Brain microvascular endothelial cell (primary cell): ENCODE data around the gene PCBP2.

ENCODE experiments used
- DNase-seq: peaks from one replicate; pipeline ENCODE4 v3.0.0-alpha.2; 2020
- H3K27ac ChIP-seq: fragments of 250-450 bp; sonication (Bioruptor Pico); 2 replicates; pipeline ENCODE4 v1.5.1; 2020; ENCODE audit warnings: mild to moderate bottlenecking, moderate library complexity
- H3K27me3 ChIP-seq: fragments of 250-450 bp; sonication (Bioruptor Pico); replicated peaks from 2 replicates; pipeline ENCODE4 v1.5.1; 2020; ENCODE audit warnings: mild to moderate bottlenecking
- H3K36me3 ChIP-seq: fragments of 250-450 bp; sonication (Bioruptor Pico); replicated peaks from 2 replicates; pipeline ENCODE4 v1.5.1; 2020; ENCODE audit warnings: mild to moderate bottlenecking
- H3K4me3 ChIP-seq: 2 replicates; pipeline ENCODE4 v1.5.1; 2011; ENCODE audit warnings: low read depth, mild to moderate bottlenecking, control low read depth, low read length, moderate library complexity
- CTCF ChIP-seq: IDR thresholded peaks from 2 replicates; pipeline ENCODE4 v1.5.1; 2011; ENCODE audit warnings: low read depth, mild to moderate bottlenecking, moderate library complexity, low read length, control low read depth, inconsistent platforms; ENCODE audit errors: missing control alignments
- in situ Hi-C: cut with HindIII; loops from 2 replicates; pipeline ENCODE4 v1.10.0; 2017; ENCODE audit warnings: low sequenced_read_pairs, low pct_ligation_motif_present

PCBP2 gene

DNA sequence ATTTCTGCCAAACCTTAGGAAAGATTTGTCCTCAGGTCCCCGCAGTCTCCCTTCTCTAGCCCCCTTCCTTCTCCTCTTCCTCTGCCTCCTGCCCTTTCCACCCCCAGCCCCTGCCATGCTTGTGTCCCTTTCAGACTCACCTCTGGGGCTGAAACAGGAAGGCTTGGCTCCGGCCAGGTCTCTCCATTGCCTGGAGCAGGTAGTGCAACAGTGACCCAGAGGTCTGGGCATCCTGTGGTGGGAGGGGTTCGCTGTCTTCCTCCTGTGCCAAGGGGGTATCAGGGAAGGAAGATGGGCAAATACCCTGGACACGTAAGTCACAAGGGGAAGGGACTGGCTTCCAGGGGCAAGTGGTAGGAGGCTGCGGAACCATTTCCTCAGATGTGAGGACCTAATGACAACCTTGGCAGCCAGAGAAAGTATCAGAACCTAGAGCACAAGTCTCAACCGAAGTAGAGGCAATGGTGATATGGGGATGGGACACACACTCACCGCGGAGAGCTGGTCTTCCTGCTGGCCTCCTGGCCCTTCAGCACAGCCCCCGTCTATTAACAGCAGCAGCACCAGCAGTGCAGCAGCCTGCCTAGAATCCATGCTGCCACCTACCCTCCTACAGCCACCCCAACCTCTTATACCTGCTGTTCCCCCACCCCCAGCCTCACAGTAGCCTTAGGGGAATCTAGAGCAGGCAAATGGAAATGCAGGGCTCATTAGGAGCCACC, 55.1 kb downstream of the PCBP2 start, which contains the start of gene NPFF:
Gene NPFF (minus strand): TSS at position 604 of the 722 bp plus-strand sequence. CDS start 10 bp downstream, at position 594.
- TF ChIP-seq CTCF = no peak
- no peak for DNase-seq
- Histone ChIP-seq H3K27me3 (no peaks in the 10 kb centered on the region), H3K27ac (no peak within 1 kb of the TSS), H3K4me3 (no peak within 1 kb of the TSS), H3K36me3 (peaks cover 27% of the 10 kb centered on the region)
- in situ Hi-C loops = no loop called here

- TF ChIP-seq CTCF = no peak
- Histone ChIP-seq H3K4me3 (no peak overlapping the region), H3K36me3 (peaks cover 32% of the 10 kb centered on the region), H3K27me3 (no peaks in the 10 kb centered on the region), H3K27ac (no peak overlapping the region)
- in situ Hi-C loops = no loop called here
- DNase-seq = no peak
Observed at GRCh38 chr12:53507603-53507885, 55.6 kb downstream of the PCBP2 start.

GRCh38 chr12:53508534-53509170, 56.8 kb downstream of the PCBP2 start:
- Histone ChIP-seq H3K4me3 (no peak overlapping the region), H3K36me3 (peaks cover 41% of the 10 kb centered on the region)
- TF ChIP-seq CTCF = peak; percentile 96

GRCh38 chr12:53510181-53510812, 58.4 kb downstream of the PCBP2 start:
- TF ChIP-seq CTCF = no peak
- H3K4me3 ChIP-seq = no peak overlapping the region
- H3K36me3 ChIP-seq = peaks cover 57% of the 10 kb centered on the region
- DNase-seq = no peak
- in situ Hi-C loops = no loop called here
- H3K27me3 ChIP-seq = no peaks in the 10 kb centered on the region
- no peak overlapping the region for H3K27ac ChIP-seq

More at GRCh38 chr12:53508534-53509170, 56.8 kb downstream of the PCBP2 start:
- H3K27me3 ChIP-seq = no peaks in the 10 kb centered on the region
- in situ Hi-C loops = no loop called here
- no peak overlapping the region for H3K27ac ChIP-seq
- DNase-seq = peak; percentile 78

DNA sequence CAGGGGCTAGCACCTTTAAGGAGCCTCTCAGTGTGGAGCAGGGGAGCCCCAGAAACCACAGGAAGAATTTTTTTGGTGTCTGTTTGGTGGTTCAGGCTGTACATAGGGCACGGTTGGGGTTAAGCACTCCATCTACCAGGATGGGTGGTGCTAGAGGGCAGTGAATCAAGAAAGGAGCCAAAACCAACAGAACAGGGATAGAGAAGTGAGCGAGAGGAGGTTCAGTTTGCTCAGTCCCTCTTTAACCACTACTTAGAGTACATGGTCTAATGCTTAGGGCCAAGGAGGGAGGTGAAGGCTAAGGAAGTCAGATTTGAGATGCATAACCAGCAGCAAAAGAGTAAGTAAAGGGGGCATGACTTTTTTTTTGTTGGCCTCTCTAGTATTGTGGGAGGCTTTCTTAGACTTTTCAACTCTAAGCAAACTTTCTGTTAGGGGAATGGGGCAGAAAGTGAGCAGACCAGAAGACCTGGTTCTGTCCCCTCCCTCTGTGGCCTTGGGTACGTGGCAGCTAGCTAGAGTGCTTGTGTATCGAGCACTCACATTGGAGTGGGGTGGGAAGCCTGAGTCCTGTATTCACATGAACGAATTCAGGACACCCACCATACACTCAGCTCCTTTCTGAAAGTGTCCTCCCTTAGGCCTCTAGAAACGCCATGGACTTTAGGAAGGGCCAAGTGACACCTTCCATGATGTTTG, 62.0 kb downstream of the PCBP2 start:
- Histone ChIP-seq H3K27ac (no peak overlapping the region), H3K27me3 (no peaks in the 10 kb centered on the region), H3K36me3 (peaks cover 71% of the 10 kb centered on the region), H3K4me3 (no peak overlapping the region)
- no peak for TF ChIP-seq CTCF
- in situ Hi-C loops = no loop called here
- no peak for DNase-seq
